ENCODE measurements around the gene TMA7.

DNA sequence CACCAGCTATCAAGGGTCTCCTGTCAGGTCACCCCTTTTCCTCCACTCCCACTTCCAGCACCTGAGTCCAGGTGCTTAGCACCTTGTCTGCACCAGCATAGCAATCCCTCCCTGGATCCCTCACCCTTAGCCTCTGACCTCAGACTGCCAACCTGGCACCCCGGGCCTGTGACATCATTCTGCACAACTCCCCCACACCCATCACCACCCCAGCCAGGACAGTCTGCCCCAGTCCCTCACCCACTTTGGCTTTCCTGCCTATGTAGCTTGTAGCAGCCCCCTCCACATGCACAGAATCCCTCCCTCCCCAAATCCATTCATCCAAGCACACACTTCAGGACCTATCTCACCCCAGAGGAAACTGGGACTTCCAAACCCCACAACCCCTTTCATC is 9.4 kb upstream of the TMA7 start:
- TF ChIP-seq, protein P1, sequence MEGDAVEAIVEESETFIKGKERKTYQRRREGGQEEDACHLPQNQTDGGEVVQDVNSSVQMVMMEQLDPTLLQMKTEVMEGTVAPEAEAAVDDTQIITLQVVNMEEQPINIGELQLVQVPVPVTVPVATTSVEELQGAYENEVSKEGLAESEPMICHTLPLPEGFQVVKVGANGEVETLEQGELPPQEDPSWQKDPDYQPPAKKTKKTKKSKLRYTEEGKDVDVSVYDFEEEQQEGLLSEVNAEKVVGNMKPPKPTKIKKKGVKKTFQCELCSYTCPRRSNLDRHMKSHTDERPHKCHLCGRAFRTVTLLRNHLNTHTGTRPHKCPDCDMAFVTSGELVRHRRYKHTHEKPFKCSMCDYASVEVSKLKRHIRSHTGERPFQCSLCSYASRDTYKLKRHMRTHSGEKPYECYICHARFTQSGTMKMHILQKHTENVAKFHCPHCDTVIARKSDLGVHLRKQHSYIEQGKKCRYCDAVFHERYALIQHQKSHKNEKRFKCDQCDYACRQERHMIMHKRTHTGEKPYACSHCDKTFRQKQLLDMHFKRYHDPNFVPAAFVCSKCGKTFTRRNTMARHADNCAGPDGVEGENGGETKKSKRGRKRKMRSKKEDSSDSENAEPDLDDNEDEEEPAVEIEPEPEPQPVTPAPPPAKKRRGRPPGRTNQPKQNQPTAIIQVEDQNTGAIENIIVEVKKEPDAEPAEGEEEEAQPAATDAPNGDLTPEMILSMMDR (IDR thresholded peaks at IDR 0.05) = no peak
- TF ChIP-seq POLR2A (IDR thresholded peaks at IDR 0.05) (no peak), EP300 (IDR thresholded peaks at IDR 0.05) (no peak)

All from sigmoid colon (tissue), 4 donors.